Activated CD4-positive, alpha-beta T cell treated with anti-CD3 and anti-CD28 coated beads, Interleukin-2, amount 50 U/mL, for 16 hours (primary cell): ENCODE data around the gene PATJ.

ENCODE experiments used
- DNase-seq: peaks from one replicate; pipeline ENCODE4 v3.0.0-alpha.2; 2020

Gene PATJ

GRCh38 chr1:62064829-62065407 lies 322.6 kb downstream of the PATJ start:
- DNase-seq, result no peak

GRCh38 chr1:62066713-62067112 lies 324.4 kb downstream of the PATJ start:
- no peak for DNase-seq

- DNase-seq, result no peak
Measured at GRCh38 chr1:62068416-62068843, 326.1 kb downstream of the PATJ start.

- no peak for DNase-seq
Measured at GRCh38 chr1:62068978-62069377, 326.7 kb downstream of the PATJ start.

GRCh38 chr1:62070384-62071011 lies 328.2 kb downstream of the PATJ start:
- peak; percentile 2 for DNase-seq

GRCh38 chr1:62071695-62072094 lies 329.4 kb downstream of the PATJ start:
- no peak for DNase-seq

GRCh38 chr1:62076286-62076685 lies 334.0 kb downstream of the PATJ start:
- no peak for DNase-seq

- DNase-seq, result no peak
Measured at GRCh38 chr1:62077821-62078220, 335.5 kb downstream of the PATJ start.

- peak; percentile 34 for DNase-seq
Measured at GRCh38 chr1:62082456-62083363, 340.4 kb downstream of the PATJ start.

GRCh38 chr1:62084310-62084890 lies 342.1 kb downstream of the PATJ start:
- no peak for DNase-seq

- DNase-seq, result no peak
Measured at GRCh38 chr1:62088439-62088838, 346.2 kb downstream of the PATJ start.

- DNase-seq, result no peak
Measured at GRCh38 chr1:62089570-62089969, 347.3 kb downstream of the PATJ start.

- DNase-seq, result no peak
Measured at GRCh38 chr1:62090016-62090415, 347.7 kb downstream of the PATJ start.

- no peak for DNase-seq
Measured at GRCh38 chr1:62092110-62092509, 349.8 kb downstream of the PATJ start.

GRCh38 chr1:62093261-62093660 lies 351.0 kb downstream of the PATJ start:
- DNase-seq, result no peak

GRCh38 chr1:62097464-62097863 lies 355.2 kb downstream of the PATJ start:
- DNase-seq, result no peak

- no peak for DNase-seq
Measured at GRCh38 chr1:62100442-62100841, 358.2 kb downstream of the PATJ start.

GRCh38 chr1:62103846-62104245 lies 361.6 kb downstream of the PATJ start:
- no peak for DNase-seq

- DNase-seq, result no peak
Measured at GRCh38 chr1:62107923-62108322, 365.6 kb downstream of the PATJ start.

GRCh38 chr1:62109124-62109523 lies 366.8 kb downstream of the PATJ start:
- no peak for DNase-seq

GRCh38 chr1:62110198-62110817 lies 368.0 kb downstream of the PATJ start:
- no peak for DNase-seq

GRCh38 chr1:62111084-62111483 lies 368.8 kb downstream of the PATJ start:
- DNase-seq, result no peak

GRCh38 chr1:62113507-62113906 lies 371.2 kb downstream of the PATJ start:
- DNase-seq, result no peak
